ENCODE results near the gene WDR45. TPM values are rescaled to one million over a fixed set of nuclear protein-coding genes. Genes with fewer than 3 reads are reported as not detected.

The WDR45 gene
- total RNA-seq, 1 experiment from 2014 or later: 31.5 TPM

- Mint-ChIP-seq H3K36me3 (ENCODE audit: insufficient read depth in 1 of 3, low read depth in 3 of 3) (peaks cover 22 to 41% (median 24%) of the 10 kb centered on the region in 3 experiments), H3K9me3 (peaks cover 78 to 93% of the 10 kb centered on the region in 2 experiments), H3K27ac (peak within 1 kb of the TSS in 2 of 3 experiments; percentile 77 to 88; a peak in 4 of 7 replicates), H3K4me1 (peaks cover 15 to 20% of the 10 kb centered on the region in 2 experiments; a peak in 3 of 4 replicates), H3K4me3 (peak within 1 kb of the TSS; percentile 74 to 78), H3K27me3 (ENCODE audit: low read depth) (0 out of 2 replicates have a peak, but pooled peaks cover 1% of the 10 kb centered on the region)
- peak within 1 kb of the TSS; percentile 87 for H3K4me2 ChIP-seq (ENCODE audit: insufficient read depth, insufficient read length, low read length)
- no peaks in the 10 kb centered on the region for H4K20me1 ChIP-seq (ENCODE audit: control insufficient read depth, insufficient read depth, insufficient read length)
- peaks cover 9% of the 10 kb centered on the region for H3K79me2 ChIP-seq (ENCODE audit: insufficient read depth, low read length)
- H4K91ac ChIP-seq (ENCODE audit: insufficient read length, low read depth, low read length): no peak within 1 kb of the TSS
- H3K27me3 ChIP-seq (ENCODE audit: insufficient read depth, low read length): no peaks in the 10 kb centered on the region
- H3K23ac ChIP-seq (ENCODE audit: insufficient read length, low read depth, low read length): no peak within 1 kb of the TSS
- H3T11ph ChIP-seq (ENCODE audit: low read length): no peak within 1 kb of the TSS
- H2BK120ac ChIP-seq (ENCODE audit: low read depth, low read length, poor library complexity, severe bottlenecking): no peak within 1 kb of the TSS
- peaks cover 2% of the 10 kb centered on the region for H3K23me2 ChIP-seq (ENCODE audit: insufficient read length, low read depth, low read length, poor library complexity, severe bottlenecking)
- H2BK15ac ChIP-seq (ENCODE audit: low read depth, low read length): no peak within 1 kb of the TSS
- no peak within 1 kb of the TSS for H3K18ac ChIP-seq (ENCODE audit: insufficient read length, low read depth, low read length)
- no peaks in the 10 kb centered on the region; the same call in 1 of the 2 replicates for H3K4me1 ChIP-seq (ENCODE audit: insufficient read depth, low read length)
- H3K14ac ChIP-seq (ENCODE audit: insufficient read depth, low read length): no peak within 1 kb of the TSS; the same call in 1 of the 2 replicates
- no peaks in the 10 kb centered on the region for H3K9me3 ChIP-seq (ENCODE audit: control insufficient read depth, low read depth, low read length)
- H2AFZ ChIP-seq (ENCODE audit: low read length): no peak within 1 kb of the TSS
- peak; percentile 68 for DNase-seq
- no peak within 1 kb of the TSS for H3K27ac ChIP-seq (ENCODE audit: insufficient read length, low read depth, low read length)
- no peak within 1 kb of the TSS for H2AK5ac ChIP-seq (ENCODE audit: insufficient read length, low read length)
- H3K4ac ChIP-seq (ENCODE audit: low read depth, low read length): no peak within 1 kb of the TSS
- no CpG with 5 or more reads among the region's 5 CpGs for WGBS (ENCODE audit: extremely low coverage, insufficient read length, low lambda C conversion rate)
- H3K9ac ChIP-seq (ENCODE audit: extremely low read depth, insufficient read length, low read length): peak within 1 kb of the TSS; percentile 59
- no peak for TF ChIP-seq CTCF (conservative IDR thresholded peaks at IDR 0.05)
- peaks cover 2% of the 10 kb centered on the region for H3K79me1 ChIP-seq (ENCODE audit: insufficient read depth, low read depth, low read length, poor library complexity, severe bottlenecking)
- H4K8ac ChIP-seq (replicated peaks; ENCODE audit: insufficient read length, low read depth, low read length): no peak within 1 kb of the TSS
- H2BK5ac ChIP-seq (ENCODE audit: insufficient read length, low read length): no peak within 1 kb of the TSS
- H4K5ac ChIP-seq (ENCODE audit: insufficient read length, low read depth, low read length): no peak within 1 kb of the TSS
- no peak within 1 kb of the TSS for H2BK12ac ChIP-seq (ENCODE audit: insufficient read length, low read depth, low read length)
- no peak within 1 kb of the TSS for H3K56ac ChIP-seq (ENCODE audit: insufficient read length, low read depth, low read length)
- no peak within 1 kb of the TSS for H2BK20ac ChIP-seq (ENCODE audit: low read depth, low read length, poor library complexity, severe bottlenecking)
These were observed 20.9 kb downstream of the WDR45 start, which contains the start of gene CCDC120 for GRCh38 chrX:49058794-49059193. CCDC120 (plus strand) TSS chrX:49058999; CDS start chrX:49062042, 3,043 bp downstream.

Measured in H9 (cell line).